Esophagus muscularis mucosa (tissue), 4 donors: Measurements from ENCODE around the gene RIC3. TPM values are rescaled to one million over a fixed set of nuclear protein-coding genes. Genes with fewer than 3 reads are reported as not detected.

Experiments
- DNase-seq: peaks from one replicate; pipeline ENCODE4 v3.0.0-alpha.2; 2017; ENCODE audit errors: extremely low spot score
- H3K27ac ChIP-seq, 4 donors: fragments of 200-600 bp; sonication (generic); replicated peaks in 1 of 4; 1 replicate in 3 of 4; 2 replicates in 1 of 4; pipeline ENCODE4 v1.5.1; 2016 to 2019; ENCODE audit warnings: mild to moderate bottlenecking in 1 of 4
- H3K27me3 ChIP-seq, 4 donors: fragments of 200-600 bp; sonication (generic); one replicate each; pipeline versions ENCODE4 v1.5.1 to v1.6.0; 2016 to 2019
- H3K36me3 ChIP-seq, 4 donors: fragments of 200-600 bp; sonication (generic); one replicate each; pipeline ENCODE4 v1.5.1; 2016 to 2019
- H3K4me1 ChIP-seq, 4 donors: fragments of 200-600 bp; sonication (generic); one replicate each; pipeline ENCODE4 v1.5.1; 2016 to 2019
- H3K4me3 ChIP-seq, 4 donors: fragments of 200-600 bp; sonication (generic); 1 replicate in 2 of 4; 2 replicates in 2 of 4; pipeline ENCODE4 v1.5.1; 2016 to 2019; ENCODE audit warnings: mild to moderate bottlenecking in 4 of 4, moderate library complexity in 1 of 4
- H3K9me3 ChIP-seq, 4 donors: fragments of 200-600 bp; sonication (generic); 1 replicate in 3 of 4; 2 replicates in 1 of 4; pipeline ENCODE4 v1.5.1; 2016 to 2019
- CTCF ChIP-seq, 3 experiments: fragments of 200-600 bp in 2 of 3; fragments of 450-650 bp in 1 of 3; sonication (generic) in 2 of 3; IDR thresholded peaks; one replicate each; pipeline ENCODE4 v1.5.1; 2017 to 2019; ENCODE audit warnings: antibody characterized with exemption in 3 of 3, mild to moderate bottlenecking in 2 of 3, moderate library complexity in 1 of 3
- EP300 ChIP-seq: sonication (generic); formaldehyde crosslinking; IDR thresholded peaks from one replicate; pipeline ENCODE4 v1.6.1; 2017; ENCODE audit warnings: antibody characterized with exemption
- POLR2A ChIP-seq: fragments of 450-650 bp; IDR thresholded peaks from one replicate; pipeline ENCODE4 v1.6.1; 2017; ENCODE audit warnings: antibody characterized with exemption, moderate library complexity, mild to moderate bottlenecking, low read depth
- POLR2AphosphoS5 ChIP-seq, 2 donors: sonication (generic); formaldehyde crosslinking; IDR thresholded peaks; one replicate each; pipeline ENCODE4 v1.6.1; 2017; ENCODE audit warnings: antibody characterized with exemption in 2 of 2
- WGBS: methylation state at CpG from one replicate; pipeline ENCODE4 v1.1.5; 2018; 5-methylcytosine and 5-hydroxymethylcytosine counted together
- intact Hi-C: fragments of 100-400 bp; cut with DNase I; formaldehyde crosslinking; loops from one replicate; pipeline ENCODE4 v1.15.1; 2023
- total RNA-seq, 4 donors: library from RNA; depleted of rRNA; stranded (reverse); fragments of >200 nt; gene quantifications; one replicate each; pipeline versions ENCODE4 v1.1.0 to v1.2.1, GENCODE V29; 2016

Gene RIC3
- total RNA-seq, 4 donors from 2014 or later: 12.8 to 19.9 (median 17.1) TPM

DNA sequence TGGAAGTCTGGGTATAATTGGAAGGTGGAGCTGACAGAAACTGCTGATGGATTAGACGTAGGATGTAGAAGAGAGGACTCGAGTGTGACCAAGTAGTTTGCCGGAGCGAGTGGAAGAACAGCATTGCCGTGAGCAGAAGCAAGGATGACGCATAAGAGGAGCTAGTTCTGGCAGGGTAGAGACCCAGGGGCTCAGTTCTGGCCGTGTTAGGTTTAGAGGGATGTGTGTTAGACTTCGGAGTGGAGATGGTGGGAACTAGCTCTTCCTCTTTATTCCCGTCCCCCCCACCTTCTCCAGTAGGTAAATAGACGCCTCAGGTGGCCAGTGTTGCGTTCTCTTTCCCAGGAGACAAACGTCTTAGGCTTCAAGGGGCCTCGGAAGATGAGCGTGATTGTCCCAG lies 68.7 kb downstream of the RIC3 start:
- intact Hi-C loops: no loop called here

DNA sequence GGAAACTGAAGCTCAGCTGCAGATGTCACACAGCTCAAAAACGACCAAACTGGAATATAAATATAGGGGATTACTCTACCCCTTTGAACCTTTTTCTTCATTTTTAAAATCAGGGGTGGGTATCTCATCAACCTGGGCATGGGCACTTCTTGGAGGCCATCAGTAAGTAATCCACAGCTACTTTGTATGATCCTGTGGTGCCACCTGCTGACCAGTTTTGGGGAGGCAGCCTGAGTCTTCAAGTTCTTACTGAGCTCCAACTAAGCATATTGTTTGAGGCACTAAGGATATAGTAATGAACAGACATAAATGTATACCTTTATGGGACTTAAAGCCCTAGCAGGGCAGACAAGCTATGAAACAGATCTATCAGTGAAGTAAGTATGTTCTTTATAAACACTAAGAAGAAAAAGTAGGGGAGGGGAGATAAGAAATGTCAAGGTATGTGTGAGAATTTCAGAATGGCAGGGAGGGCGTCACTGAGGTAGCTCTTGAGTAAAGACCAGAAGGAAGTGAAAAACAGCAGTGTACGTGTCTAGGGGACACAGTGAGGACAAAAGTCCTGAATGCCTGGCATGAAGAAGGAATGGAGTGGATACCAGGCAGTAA lies 69.4 kb downstream of the RIC3 start:
- H3K36me3 ChIP-seq: peaks cover 10 to 90% (median 77%) of the 10 kb centered on the region in 4 donors
- no peaks in the 10 kb centered on the region for H3K27me3 ChIP-seq
- TF ChIP-seq CTCF (IDR thresholded peaks at IDR 0.05) (peak; percentile 74 to 82 (median 79)), POLR2AphosphoS5 (IDR thresholded peaks at IDR 0.05) (no peak)
- no peak overlapping the region for H3K4me3 ChIP-seq
- peak; percentile 92 for DNase-seq
- WGBS: 49% methylated on average over 3 of the region's 3 CpGs
- no peak overlapping the region for H3K27ac ChIP-seq
- intact Hi-C loops: loop anchor here (10.0 kb wide), 1 partner anchor 95 kb away; no protein-coding TSS in a partner anchor
- no peaks in the 10 kb centered on the region for H3K4me1 ChIP-seq
- H3K9me3 ChIP-seq: no peaks in the 10 kb centered on the region

More for the DNA sequence above, 68.7 kb downstream of the RIC3 start:
- Histone ChIP-seq H3K4me1 (no peaks in the 10 kb centered on the region), H3K36me3 (peaks cover 10 to 84% (median 75%) of the 10 kb centered on the region in 4 donors), H3K27me3 (no peaks in the 10 kb centered on the region), H3K4me3 (no peak overlapping the region), H3K9me3 (no peaks in the 10 kb centered on the region), H3K27ac (no peak overlapping the region)
- 90% methylated on average over 14 of the region's 14 CpGs for WGBS
- TF ChIP-seq EP300 (no peak), POLR2A (no peak)
- DNase-seq: no peak

- Histone ChIP-seq H3K9me3 (no peaks in the 10 kb centered on the region), H3K27ac (no peak overlapping the region), H3K27me3 (no peaks in the 10 kb centered on the region), H3K4me3 (no peak overlapping the region), H3K36me3 (peaks cover 10 to 91% (median 78%) of the 10 kb centered on the region in 4 donors), H3K4me1 (no peaks in the 10 kb centered on the region)
- TF ChIP-seq CTCF (IDR thresholded peaks at IDR 0.05) (no peak), POLR2AphosphoS5 (IDR thresholded peaks at IDR 0.05) (no peak), POLR2A (no peak), EP300 (no peak)
- DNase-seq: no peak
- WGBS: 80% methylated on average over 6 of the region's 6 CpGs
- intact Hi-C loops: loop anchor here (10.0 kb wide), 1 partner anchor 94 kb away; no protein-coding TSS in a partner anchor
Observed at GRCh38 chr11:8098879-8099278, 69.9 kb downstream of the RIC3 start.

DNA sequence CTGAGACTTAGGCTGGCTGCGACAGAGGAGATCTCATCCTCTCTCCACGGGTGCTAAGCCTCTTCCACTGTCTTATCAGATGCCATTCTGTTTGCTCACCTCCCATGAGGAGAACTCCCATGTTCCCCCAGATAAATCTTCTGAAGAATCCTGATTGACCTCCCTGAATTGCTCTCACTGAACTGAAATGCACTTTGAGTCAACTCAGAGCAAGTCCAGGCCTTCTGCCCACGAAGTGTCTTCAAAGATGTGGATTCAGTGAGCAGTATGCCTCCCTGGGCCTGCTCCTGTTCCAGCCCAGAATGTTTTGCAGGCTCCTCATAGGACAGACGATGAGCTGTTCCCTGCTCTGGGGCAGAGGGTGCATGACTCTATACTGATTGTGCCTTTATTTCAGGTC lies 70.5 kb downstream of the RIC3 start:
- TF ChIP-seq EP300: no peak
- Histone ChIP-seq H3K36me3 (peaks cover 10 to 86% (median 74%) of the 10 kb centered on the region in 4 donors), H3K9me3 (no peaks in the 10 kb centered on the region), H3K27ac (no peak overlapping the region), H3K4me3 (no peak overlapping the region), H3K4me1 (peaks cover 0 to under 1% (median 0%) of the 10 kb centered on the region in 4 donors), H3K27me3 (no peaks in the 10 kb centered on the region)
- WGBS: 78% methylated on average over 4 of the region's 4 CpGs
- intact Hi-C loops: loop anchor here (10.0 kb wide), 1 partner anchor 94 kb away; no protein-coding TSS in a partner anchor
- DNase-seq: peak; percentile 45

DNA sequence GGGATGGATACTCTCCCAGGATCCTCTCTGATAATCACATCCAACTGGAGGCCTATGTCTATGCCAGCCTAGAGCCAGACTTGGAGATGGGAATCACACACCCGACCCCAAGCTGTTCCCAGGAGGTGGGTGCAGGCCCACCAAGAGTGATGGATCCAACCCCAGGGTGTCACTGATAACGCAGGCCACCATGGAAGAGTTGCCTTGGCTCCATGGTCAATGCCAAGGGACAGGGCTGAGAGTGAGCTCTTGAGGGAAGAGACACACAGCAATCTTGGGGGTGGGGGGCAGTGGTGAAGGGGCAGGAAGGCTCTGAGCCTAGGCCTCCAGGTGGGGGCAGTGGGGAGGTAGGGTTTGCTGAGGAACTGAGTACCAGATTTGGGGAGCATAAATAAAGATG lies 70.9 kb downstream of the RIC3 start:
- TF ChIP-seq POLR2A (no peak), EP300 (no peak), POLR2AphosphoS5 (IDR thresholded peaks at IDR 0.05) (no peak), CTCF (IDR thresholded peaks at IDR 0.05) (no peak)
- Histone ChIP-seq H3K4me1 (peaks cover 1 to 5% (median 3%) of the 10 kb centered on the region in 4 donors), H3K27me3 (no peaks in the 10 kb centered on the region), H3K36me3 (peaks cover 10 to 81% (median 70%) of the 10 kb centered on the region in 4 donors), H3K27ac (no peak overlapping the region), H3K9me3 (no peaks in the 10 kb centered on the region), H3K4me3 (no peak overlapping the region)
- DNase-seq: peak; percentile 80
- intact Hi-C loops: loop anchor here (10.0 kb wide), 1 partner anchor 93 kb away; no protein-coding TSS in a partner anchor
- WGBS: 100% methylated on average over 2 of the region's 2 CpGs
